ENCODE results near the gene ABCG1.

The ABCG1 gene

DNA sequence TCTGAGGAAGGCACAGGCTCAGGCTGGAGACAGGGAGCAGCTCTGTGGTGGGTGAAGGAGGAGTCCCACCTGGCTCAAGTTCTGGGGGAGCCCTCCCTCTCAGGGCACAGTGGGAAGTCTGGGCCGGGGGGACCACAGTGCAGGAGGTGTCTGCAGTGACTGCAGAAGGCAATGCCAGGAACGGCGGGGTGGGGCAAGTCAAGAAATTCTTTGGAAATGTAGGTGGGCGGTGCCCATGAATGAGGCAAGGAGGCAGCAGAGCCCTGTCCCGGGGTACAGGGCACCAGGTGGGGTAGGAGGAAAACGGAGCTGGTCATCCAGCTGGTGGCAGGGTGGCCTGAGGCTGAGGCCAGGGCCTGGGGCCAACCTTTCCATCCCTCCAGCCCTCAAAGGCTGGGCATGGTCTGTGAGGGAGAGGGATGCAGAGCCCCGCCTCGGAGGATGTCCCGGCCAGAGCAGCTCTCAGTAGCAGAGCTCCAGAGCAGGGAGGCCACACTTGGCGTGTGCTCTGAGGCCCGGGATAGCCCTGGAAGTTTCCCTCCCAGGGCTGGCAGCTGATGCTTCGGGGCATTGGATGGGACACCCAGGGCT lies 91.6 kb downstream of the ABCG1 start:
- DNase-seq, result no peak

DNA sequence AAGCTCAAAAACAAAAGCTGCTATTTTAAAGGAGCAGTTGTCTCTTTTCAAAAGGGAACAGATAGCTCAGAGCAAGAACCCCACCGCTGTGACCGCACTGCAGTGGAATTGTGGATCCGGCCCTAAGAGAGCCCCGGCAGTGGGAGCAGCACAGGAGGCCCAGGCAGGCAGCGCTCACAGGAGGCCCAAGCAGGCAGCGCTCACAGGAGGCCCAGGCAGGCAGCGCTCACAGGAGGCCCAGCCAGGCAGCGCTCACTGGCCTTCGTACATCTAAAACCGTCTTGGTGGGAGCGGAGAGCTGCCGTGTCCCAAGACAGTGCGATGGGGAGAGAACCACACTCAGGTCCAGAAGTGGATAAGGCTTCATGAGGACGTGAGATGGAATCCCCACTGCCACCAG lies 92.2 kb downstream of the ABCG1 start:
- no peak for DNase-seq

DNA sequence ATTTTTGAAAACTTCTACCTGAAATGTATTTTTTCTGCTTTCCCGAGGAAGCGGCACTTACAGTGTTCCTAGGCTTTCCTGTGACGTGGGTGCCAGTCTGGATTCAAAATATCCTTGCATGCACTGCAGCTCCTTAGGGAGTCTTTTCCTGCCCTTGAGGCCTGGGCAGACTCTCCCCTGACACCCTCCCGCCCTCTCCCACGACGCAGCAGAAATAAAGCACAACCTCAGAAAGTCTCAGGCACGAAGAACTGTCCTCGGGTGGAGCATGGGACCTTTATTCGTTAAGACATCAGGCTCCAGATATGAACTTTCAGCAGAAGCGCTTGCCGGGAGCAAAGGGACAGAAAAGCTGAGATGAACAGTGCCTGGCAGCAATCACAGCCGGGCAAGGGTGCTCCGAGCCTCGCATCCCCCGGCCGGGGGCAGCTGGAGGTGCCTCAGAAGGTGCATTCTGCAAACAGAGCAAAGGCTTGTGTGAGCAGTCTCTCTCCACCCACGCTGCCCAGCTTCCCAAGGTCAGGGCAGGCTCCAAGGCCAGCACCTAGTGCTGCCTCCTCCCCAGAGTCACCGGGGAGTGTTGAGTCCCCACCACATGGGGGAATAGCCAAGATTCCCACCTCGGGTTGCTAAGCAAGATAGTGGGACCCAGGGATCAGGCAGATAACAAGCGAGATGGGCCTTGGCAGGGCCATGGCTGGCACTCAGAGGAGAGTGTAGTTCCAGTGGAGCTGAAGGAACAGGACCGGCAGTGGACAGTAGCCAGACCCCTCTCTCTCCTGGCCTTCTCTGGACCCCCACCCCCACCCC lies 93.1 kb downstream of the ABCG1 start:
- DNase-seq, result no peak

DNA sequence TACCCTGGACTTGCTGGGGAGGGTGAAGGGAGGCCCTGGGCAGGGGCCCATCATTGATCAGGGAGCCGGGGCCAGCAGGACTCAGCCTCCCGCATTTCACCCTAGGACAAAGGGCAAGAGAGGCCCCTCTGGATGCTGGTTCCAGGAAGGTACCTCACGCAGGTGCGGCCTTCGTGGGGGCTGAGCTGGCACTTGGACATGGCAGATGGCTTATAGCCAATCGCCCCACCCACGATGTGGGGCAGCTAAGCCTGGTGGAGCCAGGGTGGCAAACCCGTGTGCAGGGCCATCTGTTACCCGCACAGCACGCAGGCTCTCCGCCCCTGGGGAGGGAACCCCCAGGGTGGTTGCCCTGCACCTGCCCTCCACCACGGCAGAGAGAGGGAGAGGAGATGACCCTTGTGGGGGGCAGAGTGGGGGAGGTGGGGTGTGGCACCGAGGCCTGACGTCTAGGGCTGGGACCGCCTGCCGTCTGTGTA lies 93.7 kb downstream of the ABCG1 start:
- DNase-seq, result no peak

DNA sequence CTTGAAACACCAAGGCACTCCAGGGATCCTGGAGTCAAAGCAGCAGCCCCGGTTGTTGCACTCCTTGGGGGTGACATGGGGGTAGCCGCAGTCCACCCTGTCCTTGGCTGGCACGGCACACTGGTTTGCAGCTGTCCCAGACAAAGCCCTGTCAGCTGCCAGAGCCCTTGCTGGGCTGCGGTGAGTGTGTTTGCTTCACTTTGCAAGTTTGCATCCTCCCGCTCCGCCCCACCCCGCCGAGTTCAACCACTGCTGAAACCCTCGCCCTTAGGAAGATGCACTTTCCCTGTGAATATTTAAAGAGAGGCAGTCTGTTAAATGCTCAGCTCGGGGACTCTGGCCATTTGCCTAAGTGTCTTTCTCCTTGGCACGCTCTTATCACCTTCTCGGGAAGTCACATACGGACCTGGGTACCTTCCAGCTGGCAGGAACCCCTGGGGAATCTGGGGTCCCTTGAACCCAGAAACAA lies 94.6 kb downstream of the ABCG1 start:
- DNase-seq, result no peak

GRCh38 chr21:42314616-42315295 lies 95.8 kb downstream of the ABCG1 start:
- DNase-seq, result no peak

- DNase-seq, result no peak
Measured at GRCh38 chr21:42315296-42315891, 96.5 kb downstream of the ABCG1 start, which contains the start of gene TFF3. Gene TFF3, minus strand, starts transcription at chr21:42315409. Its CDS starts 35 bp downstream, at chr21:42315374.

DNA sequence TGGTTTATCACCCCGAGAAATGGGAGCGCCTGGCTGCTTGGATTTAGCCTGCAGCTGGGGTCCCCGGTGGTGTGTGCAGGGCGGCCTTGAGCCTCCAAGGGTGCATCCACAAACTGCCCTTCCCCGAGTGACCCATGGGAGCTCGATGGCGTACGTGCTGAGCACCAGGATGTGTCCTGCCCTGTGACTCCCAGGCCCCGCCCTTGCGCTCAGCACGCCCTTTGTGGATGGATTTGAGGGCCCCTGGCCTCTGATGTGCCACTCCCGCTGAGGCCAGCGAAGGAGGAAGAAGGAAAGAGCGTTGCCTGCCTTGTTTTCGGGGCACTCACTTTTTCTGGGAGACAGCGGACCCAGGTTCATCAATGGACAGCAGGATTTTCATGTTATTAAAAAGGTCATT lies 98.0 kb downstream of the ABCG1 start:
- no peak for DNase-seq

GRCh38 chr21:42317341-42317741 lies 98.4 kb downstream of the ABCG1 start:
- DNase-seq, result no peak

DNA sequence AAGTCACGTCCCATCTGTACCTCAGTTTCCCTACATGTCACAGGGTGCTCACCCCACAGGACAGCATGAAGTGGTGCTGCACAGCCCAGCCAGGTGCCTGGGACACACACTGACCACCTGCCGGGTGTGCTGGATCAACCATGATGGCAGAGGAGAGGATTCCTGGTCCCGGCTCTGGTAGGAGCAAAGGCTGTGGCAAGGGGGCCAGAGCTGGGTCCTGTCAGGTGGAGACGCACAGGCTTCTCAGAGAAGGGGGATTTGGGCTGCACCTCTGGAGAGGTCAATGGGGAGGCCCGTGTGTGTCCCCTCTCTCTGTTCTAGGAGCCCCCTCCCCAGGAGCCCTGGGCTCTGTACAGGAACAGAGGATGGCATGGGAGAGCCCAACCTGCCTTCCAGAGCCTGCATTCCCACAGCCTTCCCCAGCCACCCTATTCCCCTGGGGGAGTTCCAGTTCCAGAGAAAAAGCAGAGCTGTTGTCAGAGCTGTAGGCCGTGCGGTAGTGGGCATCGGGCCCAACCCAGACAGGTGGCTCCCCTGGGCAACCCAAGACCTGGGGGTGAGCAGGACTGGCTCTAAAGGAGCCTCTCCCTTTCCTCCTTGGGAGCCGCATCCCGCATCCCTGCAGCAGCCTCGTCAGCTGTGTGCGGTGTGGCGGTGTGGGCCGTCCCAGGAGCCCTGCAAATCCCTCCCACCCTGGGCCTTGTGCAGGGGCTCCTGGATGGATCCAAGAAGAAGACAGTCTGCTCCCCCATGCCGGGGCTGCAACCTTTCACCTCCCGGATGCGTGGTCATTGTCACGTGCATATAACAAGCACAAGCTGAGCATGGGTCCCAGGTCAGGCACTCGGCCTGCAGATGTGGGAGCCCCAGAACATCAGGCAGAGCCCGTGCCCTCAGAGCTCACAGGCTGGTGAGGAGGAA lies 99.1 kb downstream of the ABCG1 start:
- no peak for DNase-seq

DNA sequence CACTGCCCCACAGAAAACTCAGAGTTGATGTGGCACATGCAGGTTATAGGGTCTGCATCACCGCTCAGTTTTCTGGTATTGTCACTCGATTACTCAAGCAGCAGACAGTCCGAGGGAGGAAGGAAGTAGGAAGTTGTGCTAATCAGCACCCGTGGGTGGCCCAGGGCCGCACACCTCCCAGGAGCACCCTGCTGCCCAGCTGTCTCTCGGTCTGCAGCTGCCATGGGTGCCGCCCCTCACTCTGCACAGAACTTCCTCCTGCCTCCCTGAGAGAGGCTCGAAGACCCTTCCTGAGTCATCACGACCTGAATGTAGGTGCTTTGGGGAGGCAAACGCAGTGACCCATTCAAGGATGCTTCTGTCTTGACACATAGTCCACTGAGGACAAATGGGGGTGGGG lies 100.4 kb downstream of the ABCG1 start:
- DNase-seq, result no peak

DNA sequence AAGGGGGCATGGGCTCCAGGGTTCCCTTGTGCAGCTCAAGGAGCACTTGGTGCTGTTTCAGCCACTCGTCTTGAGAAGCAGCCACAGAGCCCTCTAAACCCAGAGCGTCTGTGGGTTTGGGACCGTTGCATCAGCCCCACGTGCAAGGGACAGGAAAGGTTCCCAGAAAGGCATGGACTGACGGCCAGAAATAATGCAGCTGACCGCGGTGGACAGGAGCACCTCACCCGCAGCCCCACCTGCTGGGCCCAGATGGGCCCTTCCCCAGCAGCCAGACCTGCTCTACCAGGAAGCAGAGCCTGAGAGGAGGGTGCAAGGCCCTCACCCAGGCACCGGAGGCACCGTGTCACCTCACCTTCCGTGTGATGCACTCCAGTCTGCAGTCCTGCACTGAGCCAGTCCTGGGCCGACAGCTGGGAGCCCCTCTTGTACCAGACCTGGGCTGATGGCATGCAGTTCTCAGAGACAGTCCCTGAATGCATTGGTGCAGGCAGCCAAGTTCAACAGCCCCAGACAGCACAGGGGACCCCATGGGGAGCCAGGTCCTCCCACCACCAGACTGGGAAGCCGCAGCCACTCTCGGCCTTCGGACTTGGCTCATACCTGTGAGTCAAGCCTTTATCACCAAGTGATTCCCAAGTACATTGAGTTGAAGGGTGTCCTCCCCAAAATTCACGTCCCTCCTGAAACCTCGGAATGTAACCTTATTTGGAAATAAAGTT lies 101.1 kb downstream of the ABCG1 start:
- DNase-seq, result no peak

- no peak for DNase-seq
Measured at GRCh38 chr21:42320791-42321190, 101.9 kb downstream of the ABCG1 start.

GRCh38 chr21:42321231-42321630 lies 102.3 kb downstream of the ABCG1 start:
- no peak for DNase-seq

- no peak for DNase-seq
Measured at GRCh38 chr21:42321845-42322244, 102.9 kb downstream of the ABCG1 start.

- DNase-seq, result no peak
Measured at GRCh38 chr21:42324896-42325295, 106.0 kb downstream of the ABCG1 start.

GRCh38 chr21:42330380-42331371 lies 111.7 kb downstream of the ABCG1 start:
- no peak for DNase-seq

DNA sequence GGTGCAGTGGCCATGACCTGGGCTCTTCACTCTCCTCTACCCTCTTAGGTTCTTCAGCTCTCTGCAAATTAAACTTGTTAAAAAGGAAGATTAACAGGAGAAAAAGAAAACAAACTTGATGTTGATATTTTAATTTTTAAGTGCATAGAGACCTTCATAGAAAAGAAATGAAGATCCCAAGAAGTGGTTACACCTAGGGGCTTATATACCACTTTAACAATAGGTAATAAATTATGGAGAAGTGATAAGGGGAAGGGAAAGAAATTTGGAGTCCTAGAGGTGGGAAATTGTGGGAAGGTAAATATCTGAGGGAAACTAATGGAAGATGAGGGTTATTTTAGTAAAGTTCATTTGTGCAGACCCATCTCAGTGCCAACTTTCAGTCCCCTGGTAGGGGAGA lies 112.7 kb downstream of the ABCG1 start:
- DNase-seq, result no peak

GRCh38 chr21:42332557-42333317 lies 113.8 kb downstream of the ABCG1 start:
- no peak for DNase-seq

All from left hindlimb (tissue), 1 donor.